GM19025 (cell line): Measurements from ENCODE around the gene CHSY1.

ENCODE experiments used
- ATAC-seq: cut with Tn5 transposase; IDR thresholded peaks from one replicate; pipeline ENCODE4 v1.9.1; 2021; ENCODE audit warnings: mild to moderate bottlenecking, low read depth, moderate library complexity; ENCODE audit not compliant: unreplicated experiment

Gene CHSY1

GRCh38 chr15:101139986-101140696 lies 111.7 kb downstream of the CHSY1 start:
- no peak for ATAC-seq

DNA sequence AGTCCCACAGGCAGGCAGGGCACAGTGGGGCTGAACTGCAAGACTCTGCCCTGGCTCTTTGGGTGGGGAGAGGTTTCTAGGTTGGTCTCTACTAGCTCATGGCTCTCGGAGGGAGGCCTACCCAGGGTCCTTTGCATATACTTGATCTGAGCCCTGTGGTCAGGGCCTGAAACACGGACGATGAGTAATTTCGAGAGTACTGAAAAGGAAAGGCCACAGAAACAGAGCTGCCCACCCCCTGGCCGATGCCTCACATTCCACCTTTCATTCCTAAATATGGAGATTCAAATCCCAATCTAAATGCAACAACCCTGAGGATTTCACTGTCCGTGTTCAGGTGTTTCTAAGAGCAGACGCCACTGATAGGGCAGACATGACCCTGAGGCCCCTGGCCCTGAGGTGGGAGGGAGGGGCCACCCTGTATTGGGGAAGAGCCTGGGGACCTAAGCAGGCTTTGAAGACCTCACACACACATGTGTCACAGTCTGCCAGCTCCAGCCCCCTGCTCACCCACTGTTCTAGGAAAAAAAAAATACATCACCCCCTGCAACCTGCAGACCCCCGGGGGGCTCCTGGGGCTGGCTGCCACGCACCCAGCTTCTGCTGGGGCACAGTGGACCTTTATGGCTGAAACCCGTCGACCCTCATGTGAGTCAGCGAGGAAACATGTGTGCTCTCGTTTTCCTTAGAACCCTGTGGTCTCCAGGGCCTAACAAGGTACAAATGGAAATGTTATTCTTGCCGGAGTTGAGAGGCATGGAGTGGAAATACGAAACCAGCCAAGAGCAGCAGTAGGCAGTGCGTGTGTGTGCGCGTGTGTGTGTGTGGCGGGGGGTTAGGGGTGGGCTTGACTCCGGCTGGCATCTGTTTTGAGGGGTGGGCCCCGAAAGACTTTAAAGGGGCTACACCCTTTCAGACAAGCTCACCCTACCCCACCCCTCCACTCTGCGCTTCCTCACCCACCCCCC lies 112.7 kb downstream of the CHSY1 start:
- ATAC-seq = peak; percentile 45

GRCh38 chr15:101138086-101138660 lies 113.7 kb downstream of the CHSY1 start:
- ATAC-seq = no peak

DNA sequence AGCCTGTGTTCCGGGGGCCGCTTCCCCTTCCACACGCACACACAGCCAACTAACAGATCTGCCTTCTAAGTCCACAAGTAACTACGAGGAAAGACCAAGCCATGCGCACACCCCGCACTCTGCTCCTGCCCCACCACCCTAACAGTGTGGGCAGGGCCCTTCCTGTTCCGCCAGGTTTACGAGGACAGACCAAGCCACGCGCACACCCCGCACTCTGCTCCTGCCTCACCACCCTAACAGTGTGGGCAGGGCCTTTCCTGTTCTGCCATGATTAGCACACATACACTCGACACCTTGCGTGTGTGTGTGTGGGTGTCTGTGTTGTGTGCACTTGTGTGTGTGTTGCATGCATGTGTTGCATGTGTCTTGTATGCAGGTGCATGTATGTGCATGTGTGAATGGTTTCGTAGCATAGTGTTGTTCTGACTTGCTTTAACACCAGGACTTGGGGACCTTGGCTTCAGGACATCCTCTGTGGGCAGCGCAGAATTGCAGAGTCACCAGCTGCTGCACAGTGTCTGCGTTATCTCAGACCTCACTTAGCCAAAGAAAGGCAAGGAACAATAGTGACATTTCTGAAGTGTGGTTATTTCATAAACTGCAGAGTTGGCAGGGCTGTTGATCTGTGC lies 114.4 kb downstream of the CHSY1 start:
- no peak for ATAC-seq

GRCh38 chr15:101136381-101137268 lies 115.2 kb downstream of the CHSY1 start:
- ATAC-seq = no peak

- ATAC-seq = peak; percentile 84
Measured at GRCh38 chr15:101135532-101136166, 116.2 kb downstream of the CHSY1 start.

DNA sequence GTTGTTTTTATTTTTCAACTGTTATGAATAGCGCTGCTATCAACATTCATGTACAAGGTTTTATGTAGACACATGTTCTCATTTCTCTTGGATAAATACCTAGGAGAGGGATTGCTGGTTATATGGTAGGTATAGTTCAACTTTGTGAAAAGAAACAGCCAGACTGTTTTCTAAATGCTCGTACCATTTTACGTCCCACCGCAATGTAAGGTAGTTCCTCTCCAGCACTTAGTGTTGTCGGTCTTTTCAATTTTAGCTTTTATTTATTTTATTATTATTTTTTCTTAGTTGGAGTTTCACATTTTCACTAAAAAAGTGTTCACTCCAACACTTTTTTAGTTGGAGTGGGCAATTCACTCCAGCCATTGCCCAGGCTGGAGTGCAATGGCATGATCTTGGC lies 117.1 kb downstream of the CHSY1 start:
- ATAC-seq = no peak

- ATAC-seq = no peak
Measured at GRCh38 chr15:101133751-101134261, 118.0 kb downstream of the CHSY1 start.

GRCh38 chr15:101133181-101133460 lies 118.7 kb downstream of the CHSY1 start:
- ATAC-seq = no peak

DNA sequence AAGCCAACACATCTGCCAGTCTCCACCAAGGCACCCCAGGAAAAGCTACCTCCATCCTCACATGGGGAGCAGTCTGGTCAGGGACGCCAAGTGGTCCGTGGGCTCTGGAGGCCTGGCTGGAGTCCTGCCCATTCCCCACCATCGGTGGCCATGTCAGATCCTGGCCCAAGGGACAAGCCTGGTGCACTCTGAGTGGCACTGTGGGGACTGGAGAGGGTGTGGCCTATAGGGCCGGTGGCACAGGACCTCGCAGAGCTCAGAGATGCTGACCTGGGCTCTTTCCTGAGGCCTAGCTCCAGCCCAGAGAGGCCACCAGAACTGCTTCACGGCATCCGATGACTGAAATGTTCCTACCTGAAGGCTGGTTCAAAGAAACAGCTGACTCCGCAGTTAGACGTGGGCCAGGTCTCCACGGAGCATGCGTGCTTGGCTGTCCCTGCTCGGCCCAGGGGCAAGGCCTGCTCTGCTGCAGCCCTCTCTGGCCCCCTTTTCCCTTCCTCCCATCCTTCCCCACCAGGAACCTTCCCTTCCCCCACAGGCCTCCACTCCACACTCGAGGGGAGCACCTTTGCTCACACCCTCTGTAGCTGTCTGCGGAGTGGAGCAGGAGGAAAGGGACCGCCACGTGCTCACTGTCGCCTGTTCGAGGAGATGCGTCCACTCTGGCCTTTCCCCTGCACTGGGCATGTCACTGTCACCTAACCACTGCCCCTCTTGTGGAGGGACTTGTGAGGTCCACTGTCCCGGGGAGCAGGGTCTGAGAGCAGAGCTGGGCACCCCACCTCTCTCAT lies 119.3 kb downstream of the CHSY1 start:
- no peak for ATAC-seq

- no peak for ATAC-seq
Measured at GRCh38 chr15:101131489-101132389, 120.1 kb downstream of the CHSY1 start.

GRCh38 chr15:101129851-101130380 lies 121.9 kb downstream of the CHSY1 start:
- ATAC-seq = no peak

- no peak for ATAC-seq
Measured at GRCh38 chr15:101128221-101129015, 123.4 kb downstream of the CHSY1 start.

DNA sequence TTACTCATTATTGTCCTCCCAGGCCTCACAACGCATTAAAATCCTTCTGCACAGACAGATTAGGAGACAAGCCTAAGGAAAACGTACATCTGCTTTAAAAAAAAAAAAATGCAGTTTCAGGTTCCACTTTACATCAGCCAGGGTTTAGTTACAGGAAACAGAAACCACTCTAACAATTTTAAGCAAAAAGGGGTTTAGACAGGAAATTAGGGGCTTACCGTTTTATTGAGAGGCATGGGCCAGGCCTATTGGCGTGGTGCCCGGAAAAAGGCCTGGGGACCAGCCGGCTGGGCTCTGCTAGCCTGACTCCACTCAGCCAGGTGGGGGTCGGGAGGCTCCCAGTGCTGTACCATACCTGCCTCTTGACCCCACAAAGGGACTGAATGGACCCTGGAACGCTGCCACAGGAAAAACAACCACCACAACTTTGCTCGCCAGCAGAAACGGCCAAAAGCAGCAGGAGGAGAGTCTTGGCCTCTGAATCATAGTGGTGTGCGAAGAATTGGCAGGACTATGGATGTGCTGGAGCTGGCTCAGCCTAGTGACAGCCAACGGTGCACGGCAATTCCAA lies 124.3 kb downstream of the CHSY1 start:
- peak; percentile 73 for ATAC-seq

GRCh38 chr15:101126618-101127505 lies 125.0 kb downstream of the CHSY1 start:
- ATAC-seq = peak; percentile 43
